ENCODE results near the gene C1QTNF1.
"Not testable (repeated sequence)": the region's sequence is repeated elsewhere in the genome, so short reads cannot be mapped to it uniquely, and the experiment has no call there.

Gene C1QTNF1

DNA sequence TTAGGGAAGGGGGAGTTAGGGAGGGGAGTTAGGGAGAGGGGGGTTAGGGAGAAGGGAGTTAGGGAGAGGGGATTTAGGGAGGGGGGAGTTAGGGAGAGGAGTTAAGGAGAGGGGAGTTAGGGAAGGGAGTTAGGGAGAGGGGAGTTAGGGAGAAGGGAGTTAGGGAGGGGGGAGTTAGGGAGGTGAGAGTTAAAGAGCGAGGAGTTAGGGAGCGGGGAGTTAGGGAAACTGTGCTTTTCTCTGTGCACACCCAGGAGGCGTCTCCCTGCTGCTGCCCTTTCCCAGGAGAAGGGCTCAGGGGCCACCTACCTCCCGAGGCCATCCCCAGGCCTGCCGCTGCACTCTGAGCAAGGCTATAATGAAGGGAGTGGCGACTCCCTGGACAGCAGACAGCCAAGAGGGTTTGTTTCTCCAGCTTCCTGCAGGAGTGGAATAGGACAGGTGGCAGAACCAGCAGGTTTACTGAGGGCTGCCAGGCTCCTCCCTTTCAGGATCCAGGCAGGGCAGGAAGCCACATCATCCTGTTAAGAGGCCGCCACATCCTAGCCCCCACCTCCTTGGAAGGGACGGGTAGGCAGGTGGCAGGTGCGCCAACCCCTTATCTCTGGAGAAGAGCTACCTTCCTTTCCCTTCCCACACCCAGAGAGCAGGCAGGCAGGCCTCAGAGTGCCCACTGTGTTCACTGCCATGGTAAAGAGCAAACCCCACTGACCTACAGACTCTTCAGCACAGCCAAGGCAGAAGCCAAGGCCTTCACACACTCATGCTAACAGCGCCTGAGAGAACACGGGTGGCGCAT is 18.7 kb upstream of the C1QTNF1 start:
- DNase-seq (ENCODE audit: low read depth in 1 of 2, low spot score in 1 of 2): no peak

DNA sequence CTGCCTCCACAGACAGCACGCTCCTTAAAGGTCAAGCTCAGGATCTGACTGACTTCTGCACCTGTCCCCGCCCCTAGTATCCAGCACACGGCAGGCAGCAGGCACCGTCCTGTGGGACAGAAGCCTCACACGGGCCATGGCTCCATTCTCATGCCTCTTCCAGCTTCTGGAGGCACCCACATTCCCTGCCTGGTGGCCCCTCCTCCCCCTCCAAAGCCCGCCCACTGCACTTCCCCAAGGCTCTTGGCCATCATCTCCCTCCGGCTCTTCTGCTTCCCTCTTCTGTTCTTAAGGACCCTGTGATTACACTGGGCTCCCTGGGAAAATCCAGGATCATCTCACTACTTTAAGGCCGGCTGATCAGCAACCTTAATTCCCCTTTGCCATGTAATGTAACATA is 17.9 kb upstream of the C1QTNF1 start:
- DNase-seq (ENCODE audit: low read depth in 1 of 2, low spot score in 1 of 2): no peak

DNA sequence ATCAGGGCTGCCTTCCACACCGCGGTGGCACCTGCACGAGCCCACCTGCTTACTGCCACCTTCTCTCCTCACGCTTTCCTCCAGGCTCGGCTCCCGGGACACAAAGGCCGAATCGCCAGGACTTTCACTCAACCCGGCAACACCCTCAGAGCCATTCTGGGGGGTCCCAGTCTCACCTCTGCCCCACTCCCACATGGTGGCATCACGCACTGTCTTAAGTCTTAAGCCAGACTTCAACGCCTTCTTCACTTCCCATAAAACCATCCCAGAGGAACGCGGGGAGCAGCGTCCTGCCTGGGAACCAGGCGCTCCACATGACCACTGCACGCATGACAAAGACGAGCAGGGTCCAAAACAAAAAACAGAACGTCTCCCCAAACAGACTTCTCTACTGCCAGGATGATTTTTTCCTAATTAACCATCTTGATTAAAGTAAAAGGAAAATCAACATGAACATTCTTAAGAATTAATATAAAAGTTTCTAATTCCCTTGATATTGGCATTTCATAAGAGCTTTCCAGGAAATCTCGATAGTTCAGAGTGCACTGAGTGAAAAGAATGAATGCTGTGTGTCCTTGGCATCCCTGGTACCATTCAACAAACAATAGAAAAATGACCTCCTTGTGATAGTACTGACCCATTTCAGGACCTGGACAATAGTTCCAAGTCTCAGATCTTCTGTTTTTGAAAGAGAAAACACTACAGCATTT is 17.0 kb upstream of the C1QTNF1 start:
- no peak for DNase-seq (ENCODE audit: low read depth in 1 of 2, low spot score in 1 of 2)

DNA sequence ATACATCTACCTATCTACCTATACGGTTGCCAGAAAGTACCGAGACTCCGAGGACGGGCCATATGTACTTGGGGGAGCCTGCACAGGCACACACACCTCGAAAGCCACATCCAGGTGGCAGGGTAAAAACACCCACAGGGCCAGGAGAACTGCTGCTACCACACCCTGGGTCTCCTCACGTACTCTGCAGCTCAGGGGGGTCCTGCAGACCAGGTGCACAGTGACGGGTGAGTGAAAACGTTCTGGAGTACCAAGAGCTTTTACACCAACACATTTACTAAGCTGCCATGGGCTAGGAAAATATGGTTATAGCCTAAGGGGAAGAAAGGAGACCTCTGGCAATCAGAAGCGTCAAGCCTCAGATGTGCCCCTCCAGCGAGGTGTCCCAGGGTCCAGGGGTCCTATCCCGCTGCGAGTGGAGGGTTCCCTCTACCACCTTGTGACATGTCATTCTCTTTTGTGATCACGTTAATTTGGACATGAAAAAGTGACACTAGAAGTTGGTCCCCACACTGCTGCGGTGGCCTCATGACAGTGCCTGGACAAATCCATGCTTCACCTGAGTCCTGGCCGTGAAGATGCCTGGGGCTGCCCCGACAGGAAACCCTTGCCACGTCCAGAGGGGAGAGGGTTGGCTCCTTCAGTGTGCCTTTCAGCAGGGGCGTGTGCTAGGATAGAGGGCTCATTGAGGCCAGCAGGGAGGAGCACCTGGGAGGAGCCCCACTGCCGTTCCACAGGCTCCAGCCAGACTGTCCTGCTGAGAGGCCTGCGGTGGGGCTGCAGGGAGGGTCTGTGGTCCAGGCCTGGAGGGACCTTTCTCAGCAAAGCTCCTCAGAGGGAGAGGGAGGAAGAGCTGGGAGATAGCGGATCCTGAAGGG is 16.2 kb upstream of the C1QTNF1 start:
- no peak for DNase-seq (ENCODE audit: low read depth in 1 of 2, low spot score in 1 of 2)

DNA sequence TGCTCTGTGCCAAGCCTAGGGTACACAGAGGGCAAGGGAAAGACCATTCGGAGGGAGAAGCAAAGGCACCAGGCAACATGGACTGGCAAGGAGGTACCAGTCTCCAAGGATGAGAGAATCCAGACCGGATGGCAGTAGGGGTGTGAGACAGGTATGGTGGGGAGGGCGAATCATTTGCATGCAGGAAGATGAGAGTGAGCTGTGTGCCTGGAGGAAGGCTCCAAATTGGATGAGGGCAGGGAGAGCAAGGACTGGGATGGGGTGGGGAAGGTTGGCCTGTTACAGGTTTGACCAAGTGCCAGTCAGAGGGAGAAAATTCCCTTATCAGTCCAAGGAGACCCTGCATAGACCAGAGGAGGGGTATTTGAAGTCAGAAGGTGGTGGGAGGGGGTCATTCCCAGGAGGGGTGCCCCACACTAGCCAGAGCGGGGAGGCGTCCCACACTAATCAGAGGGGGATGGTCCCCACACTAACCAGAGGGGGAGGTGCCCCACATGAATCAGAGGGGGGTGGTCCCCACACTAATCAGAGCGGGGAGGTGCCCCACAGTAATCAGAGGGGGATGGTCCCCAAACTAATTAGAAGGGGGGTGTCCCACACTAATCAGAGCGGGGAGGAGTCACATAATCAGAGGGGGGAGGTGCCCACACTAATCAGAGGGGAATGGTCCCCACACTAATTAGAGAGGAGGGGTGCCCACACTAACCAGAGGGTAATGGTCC is 15.1 kb upstream of the C1QTNF1 start:
- no peak for DNase-seq (ENCODE audit: low read depth in 1 of 2, low spot score in 1 of 2)

DNA sequence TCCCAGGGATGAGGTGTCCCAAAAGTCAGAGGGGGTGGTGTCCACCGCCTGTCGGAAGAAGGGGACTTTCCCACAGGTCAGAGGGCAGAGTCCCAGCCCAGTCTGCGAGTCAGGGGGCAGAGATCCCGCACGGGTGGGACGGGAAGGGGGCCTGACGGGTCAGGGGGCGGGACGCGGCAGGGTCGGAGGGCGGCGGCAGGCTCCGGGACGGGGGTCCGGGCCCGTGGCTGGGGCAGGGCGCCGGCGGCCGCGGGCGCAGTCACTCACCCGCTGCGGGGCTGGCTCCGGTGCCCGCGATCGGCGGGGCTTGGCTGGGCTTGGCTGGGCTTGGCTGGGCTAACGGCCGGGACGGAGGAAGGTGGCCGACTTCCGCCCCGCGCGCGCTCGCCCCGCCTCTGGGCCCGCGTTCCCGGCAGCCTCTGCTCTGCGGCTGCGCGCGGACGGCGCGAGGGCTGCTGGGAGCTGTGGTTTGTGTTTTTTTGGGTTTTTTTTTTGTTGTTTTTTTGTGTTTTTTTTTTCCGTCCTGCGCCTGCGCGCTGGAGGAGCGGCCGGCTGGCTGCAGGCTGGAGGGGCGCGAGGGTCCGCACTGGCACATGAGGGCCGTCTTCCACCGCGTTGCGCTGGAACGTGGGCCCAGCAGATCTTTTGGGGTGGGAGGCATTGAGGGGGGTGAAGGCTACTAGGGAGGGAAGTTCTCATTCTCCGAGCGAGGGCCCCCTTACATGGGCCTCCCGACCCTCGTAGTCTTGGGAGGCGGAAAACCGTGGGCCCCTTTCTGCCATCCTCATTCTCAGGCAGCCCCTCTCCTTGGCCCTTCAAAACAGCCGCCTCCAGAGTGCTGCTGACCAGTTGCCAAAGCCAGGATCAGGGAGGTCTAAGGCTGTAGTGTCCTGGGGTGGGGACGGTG is 14.3 kb upstream of the C1QTNF1 start, which contains the start of gene CANT1:
Gene CANT1 (minus strand): TSS at position 368 of the 907 bp plus-strand sequence. CDS start 12,142 bp downstream, outside the sequence.
- peak; percentile 65 to 77 for DNase-seq (ENCODE audit: low read depth in 1 of 2, low spot score in 1 of 2)

DNA sequence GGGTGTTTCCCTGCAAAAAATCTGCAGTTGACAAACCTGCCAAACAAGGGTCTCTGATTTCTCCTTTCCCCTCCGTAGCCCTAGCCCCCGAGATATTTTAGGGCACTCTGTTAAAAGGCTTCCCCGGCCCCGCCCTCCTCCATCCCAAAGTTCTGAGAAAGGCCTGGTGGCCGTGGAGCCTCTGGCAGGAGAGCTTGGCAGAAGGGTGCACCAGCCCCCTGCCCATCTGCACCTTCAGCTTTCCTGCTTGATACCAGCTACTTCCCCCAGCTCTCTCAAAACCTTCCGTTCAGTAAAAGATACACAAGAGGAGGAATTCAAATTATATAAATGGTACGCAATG is 13.7 kb upstream of the C1QTNF1 start:
- DNase-seq (ENCODE audit: low read depth in 1 of 2, low spot score in 1 of 2): no peak

DNA sequence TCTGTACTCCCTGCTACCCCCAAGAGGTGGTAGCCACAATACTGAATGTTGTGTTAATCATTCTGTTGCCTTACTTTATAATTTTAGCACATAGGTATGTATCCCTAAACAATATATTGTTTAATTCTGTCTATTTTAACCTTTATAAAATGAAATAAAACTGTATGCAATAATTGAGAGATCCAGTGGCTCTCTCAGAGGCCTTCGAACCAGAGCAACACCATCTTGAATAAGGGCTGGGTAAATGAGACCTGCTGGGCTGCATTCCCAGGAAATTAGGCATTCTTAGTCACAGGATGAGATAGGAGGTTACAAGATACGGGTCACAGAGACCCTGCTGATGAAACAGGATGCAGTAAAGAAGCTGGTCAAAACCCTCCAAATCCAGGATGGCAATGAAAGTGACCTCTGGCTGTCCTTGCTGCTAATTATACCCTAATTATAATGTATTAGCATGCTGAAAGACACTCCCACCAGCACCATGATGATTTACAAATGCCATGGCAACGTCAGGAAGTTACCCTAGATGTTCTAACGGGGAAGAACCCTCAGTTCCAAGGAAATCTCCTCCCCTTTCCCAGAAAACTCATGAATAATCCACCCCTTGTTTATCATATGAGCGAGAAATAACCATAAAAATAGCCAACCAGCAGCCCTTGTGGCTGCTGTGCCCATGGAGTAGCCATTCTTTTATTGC is 12.4 kb upstream of the C1QTNF1 start:
- DNase-seq (ENCODE audit: low read depth in 1 of 2, low spot score in 1 of 2): no peak

DNA sequence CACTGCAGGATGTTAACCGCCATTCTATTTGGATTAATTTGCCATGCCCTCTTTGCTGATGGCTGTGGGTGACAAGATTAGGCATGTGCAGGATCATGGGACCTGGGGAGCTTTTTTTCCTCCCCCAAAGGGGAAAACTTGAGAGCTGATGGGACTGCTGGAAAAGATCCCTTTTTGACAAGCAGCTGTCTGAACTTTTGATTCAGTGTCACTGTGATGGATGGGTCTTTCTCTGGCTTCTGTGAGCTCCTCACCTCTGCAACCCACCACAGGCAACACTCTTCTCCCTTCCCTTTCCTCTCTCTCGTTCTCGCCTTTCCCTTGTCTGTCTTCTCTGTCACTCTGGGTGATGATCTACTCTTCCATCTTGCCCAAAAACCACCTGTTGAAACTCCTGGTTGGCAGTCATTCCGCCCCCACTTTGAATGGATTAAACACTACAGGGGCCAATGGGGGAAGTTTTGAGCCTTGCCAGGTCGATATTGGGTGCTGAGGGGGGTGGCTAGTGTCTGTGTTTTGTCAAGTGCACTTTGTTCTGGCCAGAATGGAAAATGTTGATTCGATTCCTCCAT is 11.3 kb upstream of the C1QTNF1 start:
- no peak for DNase-seq (ENCODE audit: low read depth in 1 of 2, low spot score in 1 of 2)

DNA sequence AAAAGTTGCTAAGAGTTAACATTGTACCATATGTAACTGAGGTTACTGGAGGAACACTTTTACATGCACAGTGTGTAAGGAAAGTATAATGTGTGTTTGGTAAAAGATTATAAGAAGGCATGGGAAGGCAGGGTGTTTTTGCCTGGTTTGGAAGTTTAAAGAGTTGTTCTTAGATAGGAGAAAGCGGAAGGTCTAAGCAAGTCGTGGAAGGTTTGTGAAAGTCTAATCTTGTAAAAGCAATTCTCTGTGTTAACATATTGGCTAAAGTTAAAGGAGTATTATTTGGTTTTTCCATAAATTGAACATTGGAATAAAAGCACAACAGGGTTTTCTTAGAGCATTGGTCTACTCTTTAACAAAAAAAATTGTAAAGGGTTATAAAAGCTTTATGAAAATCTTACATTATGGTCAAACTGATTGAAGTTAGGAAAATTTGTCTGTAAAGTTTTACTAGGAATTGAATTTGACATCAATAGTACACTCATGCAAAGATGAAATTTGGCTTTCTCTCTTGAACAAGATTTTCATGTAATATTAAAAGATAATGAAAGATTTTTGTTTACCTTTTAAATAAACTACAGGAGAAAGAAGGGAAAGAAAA is 9.7 kb upstream of the C1QTNF1 start:
- DNase-seq (ENCODE audit: low read depth in 1 of 2, low spot score in 1 of 2): no peak

DNA sequence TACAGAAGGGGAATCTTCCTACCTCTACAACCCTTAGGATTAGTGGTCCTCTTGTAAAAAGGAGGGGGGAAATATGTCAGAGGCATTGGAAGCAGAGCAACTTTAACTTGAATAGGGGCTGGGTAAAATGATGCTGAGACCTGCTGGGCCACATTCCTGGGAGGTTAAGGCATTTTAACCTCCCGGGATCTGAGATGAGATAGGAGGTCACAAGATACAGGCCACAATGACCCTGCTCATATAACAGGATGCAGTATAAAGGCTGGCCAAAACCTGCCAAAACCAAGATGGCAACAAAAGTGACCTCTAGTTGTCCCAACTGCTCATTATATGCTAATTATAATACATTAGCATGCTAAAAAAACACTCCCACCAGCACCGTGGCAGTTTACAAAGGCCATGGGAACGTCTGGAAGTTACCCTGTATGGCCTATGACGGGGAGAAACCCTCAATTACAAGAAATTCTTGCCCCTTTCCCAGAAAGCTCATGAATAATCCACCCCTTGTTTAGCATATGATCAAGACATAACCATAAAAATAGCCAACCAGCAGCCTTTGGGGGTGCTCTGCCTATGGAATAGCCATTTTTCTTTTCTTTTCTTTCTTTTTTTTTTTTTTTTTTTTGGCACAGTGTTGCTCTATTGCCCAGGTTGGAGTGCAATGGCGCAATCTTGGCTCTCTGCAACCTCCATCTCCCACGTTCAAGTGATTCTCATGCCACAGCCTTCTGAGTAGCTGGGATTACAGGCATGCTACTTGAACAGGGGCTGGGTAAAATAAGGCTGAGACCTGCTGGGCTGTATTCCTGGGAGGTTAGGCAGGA is 6.2 kb upstream of the C1QTNF1 start:
- no peak for DNase-seq (ENCODE audit: low read depth in 1 of 2, low spot score in 1 of 2)

DNA sequence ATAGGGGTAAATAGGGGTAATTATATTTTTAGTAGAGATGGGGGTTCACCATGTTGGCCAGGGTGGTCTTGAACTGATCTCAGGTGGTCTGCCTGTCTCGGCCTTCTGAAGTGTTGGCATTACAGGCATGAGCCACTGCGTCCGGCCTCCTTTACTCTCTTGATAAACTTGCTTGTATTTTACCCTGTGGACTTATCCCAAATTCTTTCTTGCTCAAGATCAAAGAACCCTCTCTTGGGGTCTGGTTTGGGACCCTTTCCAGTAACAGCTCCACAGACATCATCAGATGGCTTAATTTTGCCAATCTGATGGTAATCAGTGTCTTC is 5.6 kb upstream of the C1QTNF1 start:
- DNase-seq (ENCODE audit: low read depth in 1 of 2, low spot score in 1 of 2): no peak

DNA sequence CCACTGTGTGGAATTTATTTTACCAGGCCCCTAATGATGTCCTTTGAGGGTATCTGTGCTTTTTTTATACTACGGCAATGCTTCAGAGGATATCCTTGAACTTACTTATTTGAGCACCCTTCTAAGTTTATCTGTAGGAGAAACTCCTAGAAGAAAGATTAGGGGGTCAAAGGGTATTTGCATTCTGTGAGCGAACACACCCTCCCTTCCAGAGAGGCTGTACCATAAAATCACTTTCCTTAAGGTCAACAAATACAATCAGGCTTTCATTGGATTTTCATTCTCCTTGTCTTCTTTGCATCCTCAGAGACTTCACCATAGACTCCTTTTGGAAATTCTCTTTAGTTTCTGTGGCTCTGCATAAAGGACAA is 4.7 kb upstream of the C1QTNF1 start:
- no peak for DNase-seq (ENCODE audit: low read depth in 1 of 2, low spot score in 1 of 2)

DNA sequence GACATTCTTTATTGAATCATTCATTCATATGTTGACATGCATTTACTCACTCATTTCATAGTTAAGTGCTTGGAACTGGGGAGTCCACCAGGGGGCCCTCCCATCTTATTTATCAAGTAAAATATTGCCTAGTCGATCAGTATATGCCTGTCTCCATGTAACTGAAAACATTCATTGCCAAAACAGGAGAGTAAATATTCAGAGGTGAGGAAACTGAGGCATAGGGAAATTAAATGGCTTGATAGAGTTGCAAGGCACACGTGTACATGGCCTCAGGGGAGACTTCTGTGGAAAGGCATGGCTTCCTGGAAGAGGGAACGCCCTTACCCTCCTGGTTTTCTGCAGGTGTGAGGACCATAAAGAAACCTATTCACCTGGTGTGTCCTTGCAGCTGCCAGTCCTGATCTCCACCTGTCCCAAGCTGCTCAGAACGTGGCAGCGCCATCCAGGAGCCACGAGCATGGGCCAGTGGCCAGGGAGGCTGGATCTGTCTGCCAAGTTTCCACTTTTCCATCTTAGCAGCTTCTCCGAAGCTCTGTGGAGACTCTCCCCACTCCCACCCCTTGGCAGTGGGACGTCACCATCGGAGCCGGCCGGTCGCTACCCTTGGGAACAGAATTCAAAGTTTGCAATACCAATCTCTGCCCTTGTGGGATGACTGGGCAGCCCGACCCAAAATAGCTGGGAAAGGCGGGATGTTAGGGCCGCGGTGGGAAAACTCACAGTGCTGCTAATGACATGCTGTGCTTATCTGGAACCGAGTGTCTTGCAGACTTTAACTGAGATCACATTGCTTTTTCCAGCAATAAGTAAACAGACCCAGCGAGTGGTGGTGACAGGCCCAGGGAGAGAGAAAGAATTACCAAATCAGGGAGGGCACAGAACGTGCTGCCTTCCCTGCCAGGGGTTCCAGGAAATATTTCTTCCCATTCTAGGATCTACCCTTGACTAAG is 4.1 kb upstream of the C1QTNF1 start:
- no peak for DNase-seq (ENCODE audit: low read depth in 1 of 2, low spot score in 1 of 2)

DNA sequence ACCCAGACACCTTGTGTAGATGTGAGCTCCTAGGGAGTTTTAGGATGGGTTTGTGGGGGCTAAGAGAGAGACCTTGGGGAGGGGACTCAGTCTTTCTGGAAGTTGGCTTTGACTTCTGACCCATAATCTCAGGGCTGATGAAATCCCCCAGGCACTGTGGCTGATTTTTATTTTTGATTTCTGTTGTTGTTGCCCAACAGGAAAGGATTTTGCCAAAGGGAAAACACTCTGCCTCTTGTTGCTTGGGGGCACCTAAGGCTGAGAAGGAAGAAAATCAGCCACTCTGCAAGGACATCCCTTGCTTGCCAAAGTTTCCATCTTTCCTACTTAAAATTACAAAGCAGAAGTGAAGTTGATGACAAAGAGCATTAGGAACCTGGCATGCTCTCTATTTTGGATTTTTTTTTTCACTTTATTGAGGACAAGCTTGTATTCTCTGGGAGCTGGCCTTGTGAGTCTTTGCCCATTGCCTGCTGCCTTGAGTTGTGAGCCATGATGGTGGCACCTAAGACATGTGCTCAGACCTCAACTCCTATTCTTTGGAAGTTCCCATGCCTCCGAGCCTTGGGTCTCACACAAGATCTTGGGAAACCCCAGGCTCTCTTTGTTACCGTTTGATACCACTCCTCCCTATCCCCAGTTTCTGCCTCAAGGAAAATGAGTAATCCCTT is 3.2 kb upstream of the C1QTNF1 start:
- no peak for DNase-seq (ENCODE audit: low read depth in 1 of 2, low spot score in 1 of 2)

DNA sequence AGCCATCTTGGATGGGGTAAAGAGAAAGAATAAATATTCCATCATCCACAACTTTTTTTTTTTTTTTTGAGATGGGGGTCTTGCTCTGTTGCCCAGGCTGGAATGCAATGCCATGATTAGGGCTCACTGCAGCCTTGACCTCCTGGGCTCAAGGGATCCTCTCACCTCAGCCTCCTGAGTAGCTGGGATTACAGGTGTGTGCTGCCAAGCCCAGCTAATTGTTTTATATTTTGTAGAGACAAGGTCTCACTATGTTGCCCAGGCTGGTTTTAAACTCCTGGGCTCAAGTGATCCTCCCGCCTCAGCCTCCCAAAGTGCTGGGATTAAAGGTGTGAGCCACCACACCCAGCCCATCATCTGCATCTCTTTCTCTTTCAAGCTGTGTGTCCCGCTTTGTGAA is 2.0 kb upstream of the C1QTNF1 start:
- DNase-seq (ENCODE audit: low read depth in 1 of 2, low spot score in 1 of 2): not testable (repeated sequence)

All from activated T-helper 1 cell treated with anti-CD3 and anti-CD28 coated beads, Interleukin-2, amount 50 U/mL, for 16 hours (primary cell).